ENCODE results near the gene ZNF565. TPM values are rescaled to one million over a fixed set of nuclear protein-coding genes. Genes with fewer than 3 reads are reported as not detected.

ZNF565 gene
- total RNA-seq, 1 experiment from 2014 or later = 4.8 TPM

GRCh38 chr19:36142496-36142895 lies 72.0 kb downstream of the ZNF565 start:
- Histone ChIP-seq H3K79me1 (ENCODE audit: insufficient read depth, low read depth, low read length, poor library complexity, severe bottlenecking) (no peaks in the 10 kb centered on the region), H4K91ac (ENCODE audit: insufficient read length, low read depth, low read length) (no peak overlapping the region), H3K27me3 (ENCODE audit: insufficient read depth, low read length) (no peaks in the 10 kb centered on the region), H3K14ac (ENCODE audit: insufficient read depth, low read length) (no peak overlapping the region), H3K56ac (ENCODE audit: insufficient read length, low read depth, low read length) (no peak overlapping the region), H2BK12ac (ENCODE audit: insufficient read length, low read depth, low read length) (no peak overlapping the region), H2BK15ac (ENCODE audit: low read depth, low read length) (no peak overlapping the region), H3K18ac (ENCODE audit: insufficient read length, low read depth, low read length) (no peak overlapping the region), H4K5ac (ENCODE audit: insufficient read length, low read depth, low read length) (no peak overlapping the region), H3K27ac (ENCODE audit: insufficient read length, low read depth, low read length) (no peak overlapping the region), H3K9ac (ENCODE audit: extremely low read depth, insufficient read length, low read length) (no peak overlapping the region), H2BK5ac (ENCODE audit: insufficient read length, low read length) (no peak overlapping the region), H3K4me1 (ENCODE audit: insufficient read depth, low read length) (no peaks in the 10 kb centered on the region), H2AK5ac (ENCODE audit: insufficient read length, low read length) (no peak overlapping the region), H3K4me2 (ENCODE audit: insufficient read depth, insufficient read length, low read length) (no peak overlapping the region), H4K8ac (replicated peaks; ENCODE audit: insufficient read length, low read depth, low read length) (no peak overlapping the region), H3K4ac (ENCODE audit: low read depth, low read length) (no peak overlapping the region), H3T11ph (ENCODE audit: low read length) (no peak overlapping the region), H2AFZ (ENCODE audit: low read length) (no peak overlapping the region), H2BK120ac (ENCODE audit: low read depth, low read length, poor library complexity, severe bottlenecking) (no peak overlapping the region), H2BK20ac (ENCODE audit: low read depth, low read length, poor library complexity, severe bottlenecking) (no peak overlapping the region), H3K23ac (ENCODE audit: insufficient read length, low read depth, low read length) (no peak overlapping the region), H3K79me2 (ENCODE audit: insufficient read depth, low read length) (no peaks in the 10 kb centered on the region), H3K23me2 (ENCODE audit: insufficient read length, low read depth, low read length, poor library complexity, severe bottlenecking) (peaks cover 4% of the 10 kb centered on the region), H3K9me3 (ENCODE audit: control insufficient read depth, low read depth, low read length) (no peaks in the 10 kb centered on the region), H4K20me1 (ENCODE audit: control insufficient read depth, insufficient read depth, insufficient read length) (no peaks in the 10 kb centered on the region)
- Mint-ChIP-seq H3K27ac (0 out of 7 replicates have a peak overlapping the region, but pooled peaks of 1 of the 3 experiments have one; percentile 77), H3K36me3 (ENCODE audit: insufficient read depth in 1 of 3, low read depth in 3 of 3) (peaks cover 38 to 55% (median 53%) of the 10 kb centered on the region in 3 experiments; a peak in 6 of 7 replicates), H3K4me3 (peak overlapping the region in 1 of 2 experiments; percentile 51; a peak in 2 of 5 replicates), H3K27me3 (ENCODE audit: low read depth) (no peaks in the 10 kb centered on the region; the same call in 1 of the 2 replicates), H3K4me1 (peaks cover 9 to 12% of the 10 kb centered on the region in 2 experiments), H3K9me3 (no peaks in the 10 kb centered on the region; a peak in 1 of 5 replicates)
- WGBS (ENCODE audit: extremely low coverage, insufficient read length, low lambda C conversion rate) = no CpG with 5 or more reads among the region's 9 CpGs
- no peak for TF ChIP-seq CTCF (conservative IDR thresholded peaks at IDR 0.05)
- no peak for DNase-seq
